DMS153 treated with DMSO at 0.1 percent for 48 hours (cell line): ENCODE results near the gene OR2A14.
"Not testable (repeated sequence)": the region's sequence is repeated elsewhere in the genome, so short reads cannot be mapped to it uniquely, and the experiment has no call there.

Experiments
- DNase-seq: peaks from one replicate; lab custom pipeline; 2025; ENCODE audit not compliant: unreplicated experiment; lab: John Stamatoyannopoulos, UW

OR2A14 gene

GRCh38 chr7:144122876-144123275, at the start of gene OR2A14:
OR2A14 (plus strand) TSS chr7:144123176; CDS start chr7:144129113, 5,937 bp downstream.
- no peak for DNase-seq

- no peak for DNase-seq
Measured at GRCh38 chr7:144074374-144074773, 48.6 kb upstream of the OR2A14 start.

- DNase-seq = no peak
Measured at GRCh38 chr7:144085978-144086377, 37.0 kb upstream of the OR2A14 start, which contains the start of gene OR2A12. OR2A12 (plus strand) TSS chr7:144086278; CDS start chr7:144095108, 8,830 bp downstream.

GRCh38 chr7:144086730-144087129, 36.2 kb upstream of the OR2A14 start:
- DNase-seq = no peak

- no peak for DNase-seq
Measured at GRCh38 chr7:144087230-144087629, 35.7 kb upstream of the OR2A14 start.

- no peak for DNase-seq
Measured at GRCh38 chr7:144090667-144091066, 32.3 kb upstream of the OR2A14 start.

GRCh38 chr7:144098776-144099175, 24.2 kb upstream of the OR2A14 start:
- no peak for DNase-seq

- DNase-seq = no peak
Measured at GRCh38 chr7:144100607-144101006, 22.4 kb upstream of the OR2A14 start.

GRCh38 chr7:144102041-144102440, 20.9 kb upstream of the OR2A14 start:
- no peak for DNase-seq

- no peak for DNase-seq
Measured at GRCh38 chr7:144105211-144105610, 17.8 kb upstream of the OR2A14 start.

- DNase-seq = no peak
Measured at GRCh38 chr7:144109283-144109682, 13.7 kb upstream of the OR2A14 start, which contains the start of gene OR2A2. OR2A2 (plus strand) TSS chr7:144109583; CDS start chr7:144109583, 0 bp downstream.

- no peak for DNase-seq
Measured at GRCh38 chr7:144110272-144110671, 12.7 kb upstream of the OR2A14 start.

- DNase-seq = no peak
Measured at GRCh38 chr7:144113651-144114050, 9.3 kb upstream of the OR2A14 start.

GRCh38 chr7:144118341-144118740, 4.6 kb upstream of the OR2A14 start:
- DNase-seq = no peak

- DNase-seq = peak; percentile 81
Measured at GRCh38 chr7:144127714-144128334, 4.8 kb downstream of the OR2A14 start.

- DNase-seq = not testable (repeated sequence)
Measured at GRCh38 chr7:144129601-144130000, 6.6 kb downstream of the OR2A14 start.

- DNase-seq = no peak
Measured at GRCh38 chr7:144130730-144131129, 7.8 kb downstream of the OR2A14 start.

GRCh38 chr7:144132262-144132661, 9.3 kb downstream of the OR2A14 start:
- DNase-seq = no peak

GRCh38 chr7:144133307-144133706, 10.3 kb downstream of the OR2A14 start:
- no peak for DNase-seq

GRCh38 chr7:144134116-144134515, 11.1 kb downstream of the OR2A14 start:
- no peak for DNase-seq

GRCh38 chr7:144137501-144137900, 14.5 kb downstream of the OR2A14 start:
- no peak for DNase-seq

- no peak for DNase-seq
Measured at GRCh38 chr7:144142187-144142586, 19.2 kb downstream of the OR2A14 start.

- no peak for DNase-seq
Measured at GRCh38 chr7:144144426-144144825, 21.4 kb downstream of the OR2A14 start.
